K562 (cell line): Measurements from ENCODE around the gene ADAMTS15. TPM values are rescaled to one million over a fixed set of nuclear protein-coding genes. Genes with fewer than 3 reads are reported as not detected.

ENCODE experiments used
- ATAC-seq: fragments of 200-7000 bp; cut with Tn5 transposase; 3 replicates; pipeline ENCODE4 v1.9.1; 2020; ENCODE audit warnings: moderate library complexity
- BruUV-seq: library from RNA; stranded (reverse); fragments of 400-500 nt; replicated peaks from 2 replicates; lab custom pipeline; 2021; lab: Mats Ljungman, UMichigan
- CTCF ChIA-PET: fragments of 300-600 bp; formaldehyde crosslinking; extraction: SDS; loops from one replicate; lab custom pipeline; 2021; ENCODE audit warnings: low intra/inter-chr PET ratio; lab: Yijun Ruan, JAX
- POLR2A ChIA-PET: fragments of 300-600, 350-650 bp; sonication (Branson Sonifier 250); formaldehyde crosslinking; extraction: SDS; loops from one replicate; lab custom pipeline; 2021; ENCODE audit warnings: antibody characterized with exemption, inconsistent platforms; lab: Yijun Ruan, JAX
- DNase-seq, 4 experiments: peaks; one replicate each; pipeline versions ENCODE4 v3.0.0 to v3.0.0-alpha.2; 2011 to 2018; ENCODE audit warnings: low spot score in 3 of 4, mixed read lengths in 3 of 4; ENCODE audit errors: extremely low read depth in 1 of 4
- FAIRE-seq: peaks from 2 replicates; lab custom pipeline; 2011; peaks lifted over from hg19 to GRCh38; lab: Jason Lieb, UNC
- H2AFZ ChIP-seq: 2 replicates; pipeline ENCODE4 v1.6.0; 2011; ENCODE audit warnings: low read depth, low read length, control low read depth, inconsistent platforms
- H3K27ac ChIP-seq: fragments of 200-600 bp; 3 replicates; pipeline ENCODE4 v1.8.0; 2011; ENCODE audit warnings: low read depth, mild to moderate bottlenecking, control low read depth, inconsistent platforms, low read length, moderate library complexity, mixed read lengths; ENCODE audit errors: extremely low read depth
- H3K27me3 ChIP-seq, 2 experiments: fragments of 300-600 bp in 1 of 2; 2 replicates in 1 of 2; 3 replicates in 1 of 2; pipeline versions ENCODE4 v1.6.0 to v1.8.0; 2011; ENCODE audit warnings: inconsistent platforms in 2 of 2, low read length in 2 of 2, mild to moderate bottlenecking in 1 of 2, mixed read lengths in 1 of 2, moderate library complexity in 1 of 2; ENCODE audit not compliant: control insufficient read depth in 2 of 2, insufficient read depth in 2 of 2
- H3K36me3 ChIP-seq: fragments of 300-600 bp; 3 replicates; pipeline ENCODE4 v1.8.0; 2011; ENCODE audit warnings: mild to moderate bottlenecking, low read length, inconsistent platforms; ENCODE audit not compliant: control insufficient read depth, insufficient read depth
- H3K4me1 ChIP-seq, 2 experiments: fragments of 200-600 bp in 1 of 2; replicated peaks in 1 of 2; 2 replicates in 1 of 2; 3 replicates in 1 of 2; pipeline versions ENCODE4 v1.5.1 to v1.8.0; 2011; ENCODE audit warnings: inconsistent platforms in 2 of 2, low read length in 2 of 2, mild to moderate bottlenecking in 1 of 2, mixed read lengths in 1 of 2, moderate library complexity in 1 of 2; ENCODE audit not compliant: control insufficient read depth in 2 of 2, insufficient read depth in 2 of 2
- H3K4me2 ChIP-seq: 2 replicates; pipeline ENCODE4 v1.6.1; 2011; ENCODE audit warnings: low read length, control low read depth, inconsistent platforms, mixed read lengths; ENCODE audit not compliant: insufficient read depth
- H3K4me3 ChIP-seq: fragments of 200-600 bp; sonication (generic), shearing (Covaris generic); 2 replicates; pipeline ENCODE4 v1.5.1; 2016; ENCODE audit warnings: control low read depth, inconsistent platforms
- H3K79me2 ChIP-seq: fragments of 200-600 bp; 3 replicates; pipeline ENCODE4 v1.8.0; 2011; ENCODE audit warnings: low read length, inconsistent platforms; ENCODE audit not compliant: control insufficient read depth, insufficient read depth
- H3K9ac ChIP-seq, 2 experiments: 2 replicates each; pipeline versions ENCODE4 v1.6.0 to v1.6.1; 2011; ENCODE audit warnings: low read depth in 2 of 2, low read length in 2 of 2, control low read depth in 1 of 2, inconsistent platforms in 1 of 2, mild to moderate bottlenecking in 1 of 2, mixed read lengths in 1 of 2; ENCODE audit not compliant: insufficient read depth in 1 of 2
- H3K9me1 ChIP-seq: one replicate; pipeline ENCODE4 v1.6.0; 2011; ENCODE audit warnings: inconsistent platforms, mild to moderate bottlenecking, low read length, moderate library complexity; ENCODE audit not compliant: control insufficient read depth, insufficient read depth
- H3K9me3 ChIP-seq: replicated peaks from 2 replicates; pipeline ENCODE4 v1.5.1; 2011; ENCODE audit warnings: low read depth, low read length, inconsistent platforms; ENCODE audit not compliant: control insufficient read depth, insufficient read depth
- H4K20me1 ChIP-seq: replicated peaks from 2 replicates; pipeline ENCODE4 v1.6.1; 2011; ENCODE audit warnings: low read length, inconsistent platforms, mixed read lengths; ENCODE audit not compliant: control insufficient read depth, insufficient read depth
- CEBPB ChIP-seq: fragments of 450-650 bp; IDR thresholded peaks from 2 replicates; pipeline ENCODE4 v1.6.1; 2016; ENCODE audit warnings: missing genetic modification characterization, missing compliant biosample characterization
- HDAC2 ChIP-seq: fragments of 450-650 bp; IDR thresholded peaks from 2 replicates; pipeline ENCODE4 v1.6.1; 2016; ENCODE audit warnings: mild to moderate bottlenecking
- NFIX ChIP-seq: fragments of 250-450 bp; sonication (Bioruptor Pico); IDR thresholded peaks from 2 replicates; pipeline ENCODE4 v1.4.0; 2020; ENCODE audit warnings: low read depth, mild to moderate bottlenecking, moderate library complexity
- WGBS: fragments of 100-300 bp; shearing (Covaris generic); methylation state at CpG from one replicate; pipeline ENCODE4 v1.1.6; 2016; ENCODE audit warnings: low coverage, mixed read lengths; ENCODE audit not compliant: insufficient coverage; ENCODE audit errors: missing lambda C conversion rate; 5-methylcytosine and 5-hydroxymethylcytosine counted together
- in situ Hi-C: fragments of 300-500 bp; cut with MboI; formaldehyde crosslinking; loops from 4 replicates; pipeline ENCODE4 v1.15.0; 2018; ENCODE audit warnings: inconsistent platforms, mixed read lengths
- intact Hi-C: fragments of 100-400 bp; cut with micrococcal nuclease; formaldehyde crosslinking; loops from 2 replicates; pipeline ENCODE4 v1.14.2; 2022
- polyA plus RNA-seq, 8 experiments: library from polyadenylated mRNA; depleted of rRNA in 4 of 8; stranded (reverse) in 5 of 8; unstranded in 3 of 8; fragments of >200 nt; fragmentation: Nextera tagmentation in 2 of 8; fragmentation: Illumina TruSeq in 1 of 8; extraction: Ambion mirVana in 2 of 8; extraction: Trizol in 1 of 8; gene quantifications; 2 replicates each; pipeline versions ENCODE4 v1.2.1 to v1.2.3, GENCODE V29; 2011 to 2014; ENCODE audit warnings: inconsistent platforms in 1 of 8, missing spikeins in 1 of 8
- total RNA-seq, 7 experiments: library from RNA; depleted of rRNA in 6 of 7; stranded (reverse); fragments of >200 nt in 6 of 7; fragmentation: Illumina TruSeq in 2 of 7; extraction: Trizol in 2 of 7; gene quantifications; 2 replicates each; pipeline versions ENCODE4 v1.2.1 to v1.2.3, GENCODE V29; 2011 to 2021; ENCODE audit warnings: low replicate concordance in 1 of 7
- TF ChIP-seq, protein P1 (sequence below), 2 experiments: fragments of 250-450 bp in 1 of 2; fragments of 450-650 bp in 1 of 2; sonication (Bioruptor Pico) in 1 of 2; IDR thresholded peaks; 2 replicates each; pipeline versions ENCODE4 v1.6.1 to v1.8.0; 2016 to 2021; ENCODE audit warnings: mild to moderate bottlenecking in 2 of 2, moderate library complexity in 2 of 2, missing compliant biosample characterization in 1 of 2, missing genetic modification characterization in 1 of 2

Gene ADAMTS15
- total and polyA plus RNA-seq, 9 of the 15 experiments (the other 6 are each of a cell fraction or from before 2014, with no cell fraction given), result 0.04 TPM; not detected in 8

DNA sequence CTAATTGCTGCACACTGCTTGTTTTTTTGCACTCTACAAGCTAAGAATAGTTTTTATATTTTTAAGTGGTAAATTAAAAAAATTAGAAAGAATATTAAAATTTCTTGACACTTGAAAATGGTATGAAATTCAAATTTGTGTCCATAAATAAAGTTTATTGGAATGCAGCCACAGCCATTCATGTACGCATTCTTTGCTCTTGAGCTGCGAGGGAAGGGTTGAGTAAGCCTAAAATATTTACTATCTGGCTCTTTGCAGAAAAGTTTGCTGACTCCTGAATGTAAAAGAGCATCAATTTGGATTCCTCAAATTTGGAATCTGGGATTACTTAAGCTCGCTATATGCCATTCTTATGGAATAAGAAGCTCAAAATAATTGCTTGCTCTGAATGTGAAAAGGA is 16.6 kb upstream of the ADAMTS15 start (continued):
- TF ChIP-seq, protein P1, sequence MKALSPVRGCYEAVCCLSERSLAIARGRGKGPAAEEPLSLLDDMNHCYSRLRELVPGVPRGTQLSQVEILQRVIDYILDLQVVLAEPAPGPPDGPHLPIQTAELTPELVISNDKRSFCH (CRISPR knock-in tag; IDR thresholded peaks at IDR 0.05), result no peak
- TF ChIP-seq, protein P1 (tag; IDR thresholded peaks at IDR 0.05), result no peak
- no peak for TF ChIP-seq NFIX (CRISPR knock-in tag)
- TF ChIP-seq, all 486 proteins: peak for 0

DNA sequence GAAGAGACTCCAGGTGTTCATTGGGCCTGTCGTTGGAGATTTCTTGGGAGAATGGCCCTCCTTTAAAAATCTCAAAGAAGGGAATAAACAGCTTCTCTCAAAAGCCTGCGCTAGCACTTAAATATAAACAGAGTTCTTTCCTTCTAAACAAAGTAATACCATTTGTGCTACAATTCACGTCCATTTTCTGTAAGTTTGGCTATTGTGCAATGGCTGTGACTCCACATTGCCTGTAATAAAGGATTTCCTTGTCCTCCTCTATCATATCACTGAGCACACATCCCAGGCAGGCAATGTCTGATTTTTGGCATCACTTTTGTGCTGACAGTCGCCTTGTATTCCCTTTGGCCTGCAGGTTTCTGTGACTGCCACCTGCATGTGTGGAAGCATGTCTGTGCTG is 15.1 kb upstream of the ADAMTS15 start:
- ATAC-seq (no peak), FAIRE-seq (no peak), DNase-seq (no peak)
- TF ChIP-seq HDAC2 (no peak), CEBPB (peak; percentile 49; the same call in 1 of the 2 replicates)
- Histone ChIP-seq H2AFZ (no peak overlapping the region), H3K79me2 (no peaks in the 10 kb centered on the region), H3K9ac (no peak overlapping the region), H3K4me3 (no peak overlapping the region), H3K27me3 (peaks cover 14 to 20% of the 10 kb centered on the region in 2 experiments; a peak in 3 of 5 replicates), H3K9me3 (no peaks in the 10 kb centered on the region), H3K4me2 (no peak overlapping the region), H4K20me1 (peaks cover 10% of the 10 kb centered on the region; the same call in 1 of the 2 replicates), H3K9me1 (no peaks in the 10 kb centered on the region), H3K36me3 (no peaks in the 10 kb centered on the region), H3K27ac (no peak overlapping the region), H3K4me1 (no peaks in the 10 kb centered on the region; a peak in 1 of 5 replicates)
- in situ Hi-C loops (no loop called here), intact Hi-C loops (loop anchor here (5.0 kb wide), 2 partner anchors 209 to 1239 kb away; no protein-coding TSS in a partner anchor)
- no TSS peak for BruUV-seq
- 3% methylated on average over 4 of the region's 4 CpGs for WGBS
- ChIA-PET POLR2A (no interaction called here), CTCF (interaction anchor here (8.5 kb wide), 1 partner anchor 428 kb away, joined by 259 read pairs; no protein-coding TSS in a partner anchor)
